Urothelium cell line (cell line): ENCODE results near the gene FIBCD1.
"Not testable (repeated sequence)": the region's sequence is repeated elsewhere in the genome, so short reads cannot be mapped to it uniquely, and the experiment has no call there.

Experiments
- DNase-seq: peaks from one replicate; pipeline ENCODE4 v3.0.0; 2011; ENCODE audit warnings: low spot score, mixed read lengths
- FAIRE-seq: peaks from 2 replicates; lab custom pipeline; 2011; peaks lifted over from hg19 to GRCh38; lab: Jason Lieb, UNC

Gene FIBCD1

GRCh38 chr9:130910670-130911069 is 28.4 kb downstream of the FIBCD1 start:
- FAIRE-seq, DNase-seq: not testable (repeated sequence)

- not testable (repeated sequence) for DNase-seq, FAIRE-seq
Measured at GRCh38 chr9:130910041-130910440, 29.0 kb downstream of the FIBCD1 start.

GRCh38 chr9:130908878-130909355 is 30.1 kb downstream of the FIBCD1 start:
- FAIRE-seq, result no peak
- DNase-seq, result no peak

- FAIRE-seq (no peak), DNase-seq (no peak)
Measured at GRCh38 chr9:130908146-130908877, 30.7 kb downstream of the FIBCD1 start.

GRCh38 chr9:130906735-130907416 is 32.2 kb downstream of the FIBCD1 start:
- no peak for FAIRE-seq
- DNase-seq, result no peak

- FAIRE-seq (no peak), DNase-seq (no peak)
Measured at GRCh38 chr9:130905902-130906734, 32.9 kb downstream of the FIBCD1 start.

GRCh38 chr9:130905125-130905901 is 33.7 kb downstream of the FIBCD1 start:
- DNase-seq, result no peak
- no peak for FAIRE-seq

GRCh38 chr9:130904070-130905044 is 34.7 kb downstream of the FIBCD1 start:
- FAIRE-seq, result no peak
- no peak for DNase-seq

GRCh38 chr9:130903194-130904069 is 35.6 kb downstream of the FIBCD1 start:
- FAIRE-seq, result no peak
- DNase-seq, result no peak

GRCh38 chr9:130902204-130903185 is 36.6 kb downstream of the FIBCD1 start:
- DNase-seq (no peak), FAIRE-seq (no peak)

GRCh38 chr9:130901498-130902203 is 37.4 kb downstream of the FIBCD1 start:
- no peak for FAIRE-seq
- DNase-seq, result no peak

- DNase-seq, result no peak
- no peak for FAIRE-seq
Measured at GRCh38 chr9:130900701-130901497, 38.1 kb downstream of the FIBCD1 start.

GRCh38 chr9:130899051-130899748 is 39.8 kb downstream of the FIBCD1 start:
- FAIRE-seq, result no peak
- DNase-seq, result no peak

- DNase-seq, result no peak
- FAIRE-seq, result no peak
Measured at GRCh38 chr9:130898552-130898852, 40.5 kb downstream of the FIBCD1 start.

- no peak for FAIRE-seq
- no peak for DNase-seq
Measured at GRCh38 chr9:130897848-130898551, 41.0 kb downstream of the FIBCD1 start.
